Measurements from ENCODE around the gene WSB1. TPM values are rescaled to one million over a fixed set of nuclear protein-coding genes. Genes with fewer than 3 reads are reported as not detected.

The WSB1 gene
- total and polyA plus RNA-seq, 2 of the 8 experiments (the other 6 are each of a cell fraction or from before 2014, with no cell fraction given), result 113 to 140 TPM

- no peak overlapping the region for H3K18ac ChIP-seq (ENCODE audit: extremely low read depth, low read length)
- no peaks in the 10 kb centered on the region for H3K36me3 ChIP-seq (ENCODE audit: control insufficient read depth in 2 of 4, insufficient read depth in 4 of 4, low read length in 3 of 4)
- no peaks in the 10 kb centered on the region for H3K79me1 ChIP-seq (ENCODE audit: low read depth, low read length)
- H2BK15ac ChIP-seq (ENCODE audit: low read length), result no peak overlapping the region
- no peaks in the 10 kb centered on the region for H3K9me3 ChIP-seq (ENCODE audit: insufficient read depth in 2 of 2, low read depth in 1 of 2, low read length in 1 of 2)
- no peak overlapping the region for H4K8ac ChIP-seq (ENCODE audit: extremely low read depth, insufficient read depth, low read length)
- H4K91ac ChIP-seq (replicated peaks; ENCODE audit: insufficient read length, low read length), result no peak overlapping the region
- no peaks in the 10 kb centered on the region; a peak in 1 of 7 replicates for H3K27me3 ChIP-seq (replicated peaks in 1 of 4; ENCODE audit: control insufficient read depth in 3 of 4, extremely low read depth in 1 of 4, insufficient read depth in 3 of 4, low read length in 3 of 4)
- no peak overlapping the region for H3K23ac ChIP-seq (ENCODE audit: insufficient read length)
- ChIA-PET POLR2A (ENCODE audit: partially characterized antibody) (interaction anchor here (0.6 to 2.2 kb wide), 7 partner anchors 10 to 92 kb away, joined by 3 to 13 read pairs (median 6); partner anchors contain the start of gene WSB1), CTCF (ENCODE audit: partially characterized antibody) (interaction anchor here (0.7 to 4.1 kb wide), 18 partner anchors 11 to 271 kb away, joined by 3 to 33 read pairs (median 4); partner anchors contain the start of gene WSB1)
- H3K4me3 ChIP-seq (ENCODE audit: extremely low read depth in 1 of 4, insufficient read depth in 2 of 4, low read depth in 3 of 4, low read length in 4 of 4), result peak overlapping the region; percentile 14 to 66 (median 56); a peak in 7 of 8 replicates
- no peak overlapping the region for H2BK12ac ChIP-seq (ENCODE audit: low read depth, low read length)
- no peak overlapping the region for H2BK20ac ChIP-seq (ENCODE audit: low read length)
- H2BK120ac ChIP-seq (replicated peaks; ENCODE audit: low read depth, low read length), result no peak overlapping the region
- H2BK5ac ChIP-seq (ENCODE audit: low read depth, low read length), result no peak overlapping the region; the same call in 1 of the 2 replicates
- H3K27ac ChIP-seq (ENCODE audit: low read depth, low read length), result no peak overlapping the region; the same call in 1 of the 2 replicates
- no peak overlapping the region for H3K14ac ChIP-seq (ENCODE audit: insufficient read length)
- H3K9ac ChIP-seq (replicated peaks in 1 of 4; ENCODE audit: extremely low read depth in 1 of 4, low read depth in 3 of 4, low read length in 3 of 4), result peak overlapping the region in 2 of 4 experiments; percentile 28 to 38; a peak in 2 of 7 replicates
- 71% methylated on average over 11 of the region's 11 CpGs; no CpG with 5 or more reads in 1 of the 2 experiments for WGBS, 2 experiments (ENCODE audit: extremely low coverage in 1 of 2, insufficient coverage in 1 of 2, insufficient read length in 1 of 2, insufficient replicate concordance in 2 of 2, low coverage in 1 of 2, low lambda C conversion rate in 2 of 2, missing lambda C conversion rate in 1 of 2)
- peaks cover 0 to 12% (median 6%) of the 10 kb centered on the region in 4 experiments; a peak in 6 of 7 replicates for H3K4me1 ChIP-seq (replicated peaks in 1 of 4; ENCODE audit: control insufficient read depth in 3 of 4, insufficient read depth in 4 of 4, low read length in 3 of 4)
- H3K4ac ChIP-seq (replicated peaks; ENCODE audit: insufficient read length, low read depth, low read length), result no peak overlapping the region
- H2AK5ac ChIP-seq (ENCODE audit: low read depth, low read length), result no peak overlapping the region
- H3K4me2 ChIP-seq (ENCODE audit: insufficient read depth in 1 of 2, low read depth in 2 of 2, low read length in 2 of 2), result peak overlapping the region; percentile 20 to 67
- TF ChIP-seq SUZ12 (IDR thresholded peaks at IDR 0.05; ENCODE audit: low read length) (no peak), EP300 (IDR thresholded peaks at IDR 0.05; ENCODE audit: borderline replicate concordance in 1 of 2, low read depth in 2 of 2, low read length in 2 of 2) (no peak), SP4 (IDR thresholded peaks at IDR 0.05; ENCODE audit: low read length) (no peak)
- TF ChIP-seq, protein P1, sequence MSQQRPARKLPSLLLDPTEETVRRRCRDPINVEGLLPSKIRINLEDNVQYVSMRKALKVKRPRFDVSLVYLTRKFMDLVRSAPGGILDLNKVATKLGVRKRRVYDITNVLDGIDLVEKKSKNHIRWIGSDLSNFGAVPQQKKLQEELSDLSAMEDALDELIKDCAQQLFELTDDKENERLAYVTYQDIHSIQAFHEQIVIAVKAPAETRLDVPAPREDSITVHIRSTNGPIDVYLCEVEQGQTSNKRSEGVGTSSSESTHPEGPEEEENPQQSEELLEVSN (IDR thresholded peaks at IDR 0.05), result 0 out of 2 replicates have a peak, but pooled peaks have one; percentile 13
- H3K56ac ChIP-seq (replicated peaks; ENCODE audit: insufficient read length, low read depth, low read length), result no peak overlapping the region
- peak overlapping the region; percentile 25; the same call in 1 of the 2 replicates for H2AFZ ChIP-seq (ENCODE audit: low read length)
- DNase-seq (ENCODE audit: low read depth in 1 of 2, low spot score in 2 of 2) (no peak), FAIRE-seq (no peak)
- H4K5ac ChIP-seq (ENCODE audit: insufficient read length, low read depth, low read length), result no peak overlapping the region
- no peaks in the 10 kb centered on the region for H3K23me2 ChIP-seq (ENCODE audit: low read depth, low read length)
- no peaks in the 10 kb centered on the region for H4K20me1 ChIP-seq (replicated peaks in 1 of 2; ENCODE audit: control insufficient read depth in 1 of 2, insufficient read depth in 2 of 2, low read length in 2 of 2)
- no peaks in the 10 kb centered on the region for H3K79me2 ChIP-seq (ENCODE audit: control insufficient read depth in 1 of 2, insufficient read depth in 2 of 2, low read length in 2 of 2)
These were observed 39.6 kb downstream of the WSB1 start for GRCh38 chr17:27333410-27333980.

All from H1 (cell line).